ENCODE results near the gene PSMC2. TPM values are rescaled to one million over a fixed set of nuclear protein-coding genes. Genes with fewer than 3 reads are reported as not detected.

PSMC2 gene
- polyA plus RNA-seq, 1 donor (not counting 4 experiments of a cell fraction or from before 2014, with no cell fraction given) = 240 TPM

- dilution Hi-C loops (cut with MboI; ENCODE audit: extremely low pct_ligation_motif_present, low sequenced_read_pairs) = no loop called here
- FAIRE-seq (no peak), DNase-seq (ENCODE audit: low read depth, low spot score) (no peak)
- TF ChIP-seq, protein P1, sequence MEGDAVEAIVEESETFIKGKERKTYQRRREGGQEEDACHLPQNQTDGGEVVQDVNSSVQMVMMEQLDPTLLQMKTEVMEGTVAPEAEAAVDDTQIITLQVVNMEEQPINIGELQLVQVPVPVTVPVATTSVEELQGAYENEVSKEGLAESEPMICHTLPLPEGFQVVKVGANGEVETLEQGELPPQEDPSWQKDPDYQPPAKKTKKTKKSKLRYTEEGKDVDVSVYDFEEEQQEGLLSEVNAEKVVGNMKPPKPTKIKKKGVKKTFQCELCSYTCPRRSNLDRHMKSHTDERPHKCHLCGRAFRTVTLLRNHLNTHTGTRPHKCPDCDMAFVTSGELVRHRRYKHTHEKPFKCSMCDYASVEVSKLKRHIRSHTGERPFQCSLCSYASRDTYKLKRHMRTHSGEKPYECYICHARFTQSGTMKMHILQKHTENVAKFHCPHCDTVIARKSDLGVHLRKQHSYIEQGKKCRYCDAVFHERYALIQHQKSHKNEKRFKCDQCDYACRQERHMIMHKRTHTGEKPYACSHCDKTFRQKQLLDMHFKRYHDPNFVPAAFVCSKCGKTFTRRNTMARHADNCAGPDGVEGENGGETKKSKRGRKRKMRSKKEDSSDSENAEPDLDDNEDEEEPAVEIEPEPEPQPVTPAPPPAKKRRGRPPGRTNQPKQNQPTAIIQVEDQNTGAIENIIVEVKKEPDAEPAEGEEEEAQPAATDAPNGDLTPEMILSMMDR (optimal IDR thresholded peaks at IDR 0.05 in 1 of 3, IDR thresholded peaks at IDR 0.05 in 1 of 3, conservative IDR thresholded peaks at IDR 0.05 in 1 of 3; ENCODE audit: extremely low read depth in 1 of 3, insufficient read depth in 2 of 3, low read length in 3 of 3) = no peak
- no peak for TF ChIP-seq EZH2 (IDR thresholded peaks at IDR 0.05; ENCODE audit: low read length)
- peaks cover 21 to 26% of the 10 kb centered on the region in 2 experiments for H3K36me3 ChIP-seq (ENCODE audit: control insufficient read depth in 2 of 2, extremely low read depth in 1 of 2, insufficient read depth in 2 of 2, low read length in 2 of 2)
- H2AFZ ChIP-seq (ENCODE audit: control insufficient read depth, low read length) = no peak overlapping the region
- no peak overlapping the region for H3K27ac ChIP-seq (ENCODE audit: control insufficient read depth, insufficient read depth, low read length)
- H3K27me3 ChIP-seq (ENCODE audit: control insufficient read depth, extremely low read depth, insufficient read depth, low read length) = no peaks in the 10 kb centered on the region
- no peak overlapping the region for H3K4me2 ChIP-seq (ENCODE audit: control insufficient read depth, extremely low read depth, insufficient read depth, low read depth, low read length)
- H3K9me1 ChIP-seq (ENCODE audit: control insufficient read depth, extremely low read depth, insufficient read depth, low read length) = no peaks in the 10 kb centered on the region
- no peaks in the 10 kb centered on the region for H3K79me2 ChIP-seq (ENCODE audit: control insufficient read depth, insufficient read depth, low read length)
- no peaks in the 10 kb centered on the region for H4K20me1 ChIP-seq (ENCODE audit: control insufficient read depth, extremely low read depth, insufficient read depth, low read length)
- no peak overlapping the region for H3K4me3 ChIP-seq (ENCODE audit: control insufficient read depth in 2 of 3, extremely low read depth in 1 of 3, insufficient read depth in 2 of 3, low read depth in 1 of 3, low read length in 3 of 3)
- no peaks in the 10 kb centered on the region for H3K9me3 ChIP-seq (ENCODE audit: control insufficient read depth, low read depth, low read length)
- no peaks in the 10 kb centered on the region for H3K4me1 ChIP-seq (ENCODE audit: control insufficient read depth, extremely low read depth, insufficient read depth, low read length)
- H3K9ac ChIP-seq (ENCODE audit: control insufficient read depth, extremely low read depth, insufficient read depth, low read length) = no peak overlapping the region
Observed at GRCh38 chr7:103316380-103316941, 31.0 kb upstream of the PSMC2 start.

- H2AFZ ChIP-seq (ENCODE audit: control insufficient read depth, low read length) = no peak overlapping the region
- no peaks in the 10 kb centered on the region for H4K20me1 ChIP-seq (ENCODE audit: control insufficient read depth, extremely low read depth, insufficient read depth, low read length)
- no peaks in the 10 kb centered on the region for H3K4me1 ChIP-seq (ENCODE audit: control insufficient read depth, extremely low read depth, insufficient read depth, low read length)
- no peak for DNase-seq (ENCODE audit: low read depth, low spot score)
- TF ChIP-seq, protein P1 (optimal IDR thresholded peaks at IDR 0.05 in 1 of 3, IDR thresholded peaks at IDR 0.05 in 1 of 3, conservative IDR thresholded peaks at IDR 0.05 in 1 of 3; ENCODE audit: extremely low read depth in 1 of 3, insufficient read depth in 2 of 3, low read length in 3 of 3) = no peak
- no peak for FAIRE-seq
- H3K9ac ChIP-seq (ENCODE audit: control insufficient read depth, extremely low read depth, insufficient read depth, low read length) = no peak overlapping the region
- peaks cover 19 to 29% of the 10 kb centered on the region in 2 experiments for H3K36me3 ChIP-seq (ENCODE audit: control insufficient read depth in 2 of 2, extremely low read depth in 1 of 2, insufficient read depth in 2 of 2, low read length in 2 of 2)
- H3K79me2 ChIP-seq (ENCODE audit: control insufficient read depth, insufficient read depth, low read length) = no peaks in the 10 kb centered on the region
- H3K4me2 ChIP-seq (ENCODE audit: control insufficient read depth, extremely low read depth, insufficient read depth, low read depth, low read length) = no peak overlapping the region
- H3K4me3 ChIP-seq (ENCODE audit: control insufficient read depth in 2 of 3, extremely low read depth in 1 of 3, insufficient read depth in 2 of 3, low read depth in 1 of 3, low read length in 3 of 3) = no peak overlapping the region
- no peak overlapping the region for H3K27ac ChIP-seq (ENCODE audit: control insufficient read depth, insufficient read depth, low read length)
- H3K9me3 ChIP-seq (ENCODE audit: control insufficient read depth, low read depth, low read length) = no peaks in the 10 kb centered on the region
- H3K27me3 ChIP-seq (ENCODE audit: control insufficient read depth, extremely low read depth, insufficient read depth, low read length) = no peaks in the 10 kb centered on the region
- H3K9me1 ChIP-seq (ENCODE audit: control insufficient read depth, extremely low read depth, insufficient read depth, low read length) = no peaks in the 10 kb centered on the region
- dilution Hi-C loops (cut with MboI; ENCODE audit: extremely low pct_ligation_motif_present, low sequenced_read_pairs) = no loop called here
Observed at GRCh38 chr7:103317009-103317408, 30.4 kb upstream of the PSMC2 start.

Measured in keratinocyte (primary cell).